Measurements from ENCODE around the gene MYO1G. TPM values are rescaled to one million over a fixed set of nuclear protein-coding genes. Genes with fewer than 3 reads are reported as not detected.

The MYO1G gene
- total RNA-seq, 1 experiment from 2014 or later, result 0.57 TPM

GRCh38 chr7:44971188-44971901 is 7.5 kb downstream of the MYO1G start:
- Histone ChIP-seq H4K20me1 (ENCODE audit: control insufficient read depth, insufficient read depth, insufficient read length) (no peaks in the 10 kb centered on the region), H2BK5ac (ENCODE audit: insufficient read length, low read length) (no peak overlapping the region), H3K27ac (ENCODE audit: insufficient read length, low read depth, low read length) (no peak overlapping the region), H3K23me2 (ENCODE audit: insufficient read length, low read depth, low read length, poor library complexity, severe bottlenecking) (no peaks in the 10 kb centered on the region), H3K4ac (ENCODE audit: low read depth, low read length) (no peak overlapping the region), H3K23ac (ENCODE audit: insufficient read length, low read depth, low read length) (no peak overlapping the region), H3K79me1 (ENCODE audit: insufficient read depth, low read depth, low read length, poor library complexity, severe bottlenecking) (no peaks in the 10 kb centered on the region), H2BK15ac (ENCODE audit: low read depth, low read length) (no peak overlapping the region), H3K9me3 (ENCODE audit: control insufficient read depth, low read depth, low read length) (no peaks in the 10 kb centered on the region), H3K4me1 (ENCODE audit: insufficient read depth, low read length) (no peaks in the 10 kb centered on the region), H4K91ac (ENCODE audit: insufficient read length, low read depth, low read length) (no peak overlapping the region), H2BK12ac (ENCODE audit: insufficient read length, low read depth, low read length) (no peak overlapping the region), H3K27me3 (ENCODE audit: insufficient read depth, low read length) (no peaks in the 10 kb centered on the region), H3T11ph (ENCODE audit: low read length) (no peak overlapping the region), H2BK20ac (ENCODE audit: low read depth, low read length, poor library complexity, severe bottlenecking) (no peak overlapping the region), H2BK120ac (ENCODE audit: low read depth, low read length, poor library complexity, severe bottlenecking) (no peak overlapping the region), H2AK5ac (ENCODE audit: insufficient read length, low read length) (no peak overlapping the region), H3K9ac (ENCODE audit: extremely low read depth, insufficient read length, low read length) (no peak overlapping the region), H3K4me2 (ENCODE audit: insufficient read depth, insufficient read length, low read length) (no peak overlapping the region), H3K79me2 (ENCODE audit: insufficient read depth, low read length) (no peaks in the 10 kb centered on the region), H4K5ac (ENCODE audit: insufficient read length, low read depth, low read length) (no peak overlapping the region), H4K8ac (replicated peaks; ENCODE audit: insufficient read length, low read depth, low read length) (no peak overlapping the region), H3K14ac (ENCODE audit: insufficient read depth, low read length) (no peak overlapping the region), H2AFZ (ENCODE audit: low read length) (no peak overlapping the region), H3K18ac (ENCODE audit: insufficient read length, low read depth, low read length) (no peak overlapping the region), H3K56ac (ENCODE audit: insufficient read length, low read depth, low read length) (no peak overlapping the region)
- no peak for DNase-seq
- peak overlapping the region in 1 of 3 experiments; percentile 57; a peak in 1 of 7 replicates for H3K27ac Mint-ChIP-seq
- no peaks in the 10 kb centered on the region for H3K9me3 Mint-ChIP-seq
- no peak for TF ChIP-seq CTCF (conservative IDR thresholded peaks at IDR 0.05)
- WGBS (ENCODE audit: extremely low coverage, insufficient read length, low lambda C conversion rate), result no CpG with 5 or more reads among the region's 10 CpGs
- H3K36me3 Mint-ChIP-seq (ENCODE audit: insufficient read depth in 1 of 3, low read depth in 3 of 3), result no peaks in the 10 kb centered on the region
- peaks cover 0 to 5% of the 10 kb centered on the region in 2 experiments; a peak in 3 of 4 replicates for H3K4me1 Mint-ChIP-seq
- no peak overlapping the region for H3K4me3 Mint-ChIP-seq
- no peaks in the 10 kb centered on the region; the same call in 1 of the 2 replicates for H3K27me3 Mint-ChIP-seq (ENCODE audit: low read depth)

Data from H9 (cell line).